MM.1S (cell line): ENCODE results near the gene ZNF428.
A peak's percentile ranks its signal among the peaks of the same experiment; 100 is the strongest.

Experiments used
- DNase-seq: peaks from one replicate; pipeline ENCODE4 v3.0.0-alpha.2; 2015
- H2AFZ ChIP-seq: fragments of 300-600 bp; sonication (generic); 2 replicates; pipeline ENCODE4 v1.6.0; 2016; ENCODE audit warnings: antibody characterized with exemption, low read length
- H3F3A ChIP-seq: fragments of 300-600 bp; sonication (generic); 2 replicates; pipeline ENCODE4 v1.6.1; 2016; ENCODE audit warnings: mild to moderate bottlenecking, antibody characterized with exemption, low read length, moderate library complexity, mixed read lengths; ENCODE audit not compliant: insufficient read depth
- H3K27ac ChIP-seq: fragments of 300-600 bp; sonication (generic); 2 replicates; pipeline ENCODE4 v1.5.1; 2016; ENCODE audit warnings: mild to moderate bottlenecking, low read length
- H3K27me3 ChIP-seq: fragments of 300-600 bp; sonication (generic); replicated peaks from 2 replicates; pipeline ENCODE4 v1.6.0; 2016; ENCODE audit warnings: low read length; ENCODE audit not compliant: insufficient read depth
- H3K36me3 ChIP-seq: fragments of 300-600 bp; sonication (generic); replicated peaks from 2 replicates; pipeline ENCODE4 v1.6.1; 2016; ENCODE audit warnings: mild to moderate bottlenecking, low read length, mixed read lengths; ENCODE audit not compliant: insufficient read depth
- H3K4me1 ChIP-seq: fragments of 300-600 bp; sonication (generic); 2 replicates; pipeline ENCODE4 v1.6.1; 2016; ENCODE audit warnings: low read length, mixed read lengths
- H3K4me2 ChIP-seq: fragments of 300-600 bp; sonication (generic); 2 replicates; pipeline ENCODE4 v1.6.0; 2016; ENCODE audit warnings: low read depth, low read length
- H3K4me3 ChIP-seq: fragments of 300-600 bp; sonication (generic); 2 replicates; pipeline ENCODE4 v1.5.1; 2016; ENCODE audit warnings: low read length, mixed read lengths
- H3K79me2 ChIP-seq: fragments of 300-600 bp; sonication (generic); 2 replicates; pipeline ENCODE4 v1.6.1; 2016; ENCODE audit warnings: mixed run types, low read length, mixed read lengths
- H3K9ac ChIP-seq: fragments of 300-600 bp; sonication (generic); 2 replicates; pipeline ENCODE4 v1.6.1; 2016; ENCODE audit warnings: low read length, mixed read lengths
- H3K9me2 ChIP-seq: fragments of 300-600 bp; sonication (generic); replicated peaks from 2 replicates; pipeline ENCODE4 v1.6.1; 2016; ENCODE audit warnings: mild to moderate bottlenecking, low read length, mixed read lengths; ENCODE audit not compliant: insufficient read depth
- H3K9me3 ChIP-seq: fragments of 300-600 bp; sonication (generic); replicated peaks from 2 replicates; pipeline ENCODE4 v1.6.1; 2016; ENCODE audit warnings: mild to moderate bottlenecking, low read length, mixed read lengths; ENCODE audit not compliant: insufficient read depth
- H4K20me1 ChIP-seq: fragments of 300-600 bp; sonication (generic); 2 replicates; pipeline ENCODE4 v1.6.1; 2016; ENCODE audit warnings: mild to moderate bottlenecking, low read length, moderate library complexity, mixed read lengths; ENCODE audit not compliant: insufficient read depth
- CTCF ChIP-seq: fragments of 300-600 bp; sonication (generic); IDR thresholded peaks from 2 replicates; pipeline ENCODE4 v1.5.1; 2016; ENCODE audit warnings: antibody characterized with exemption, low read length, mixed read lengths
- EZH2 ChIP-seq: fragments of 300-600 bp; sonication (generic); optimal IDR thresholded peaks from 2 replicates; pipeline ENCODE3; 2017; ENCODE audit warnings: low read depth, mild to moderate bottlenecking, antibody characterized with exemption, low read length, mixed read lengths
- EZH2phosphoT487 ChIP-seq: fragments of 300-600 bp; sonication (generic); IDR thresholded peaks from 2 replicates; pipeline ENCODE4 v1.6.1; 2018; ENCODE audit warnings: antibody characterized with exemption, low read length

The ZNF428 gene

GRCh38 chr19:43658001-43658400, 38.6 kb upstream of the ZNF428 start:
- no peak overlapping the region for H2AFZ ChIP-seq
- no peaks in the 10 kb centered on the region for H3K27me3 ChIP-seq
- no peaks in the 10 kb centered on the region for H3K4me1 ChIP-seq
- no peaks in the 10 kb centered on the region for H3K36me3 ChIP-seq
- no peak overlapping the region for H3K27ac ChIP-seq
- H3K9me3 ChIP-seq = no peaks in the 10 kb centered on the region
- no peak for DNase-seq
- no peaks in the 10 kb centered on the region for H3K79me2 ChIP-seq
- no peak overlapping the region for H3K9ac ChIP-seq
- H3K4me3 ChIP-seq = no peak overlapping the region
- H3K9me2 ChIP-seq = no peaks in the 10 kb centered on the region
- no peaks in the 10 kb centered on the region for H4K20me1 ChIP-seq
- no peak for TF ChIP-seq EZH2phosphoT487
- no peak for TF ChIP-seq EZH2
- TF ChIP-seq CTCF = no peak
- H3F3A ChIP-seq = no peaks in the 10 kb centered on the region
- H3K4me2 ChIP-seq = no peak overlapping the region

DNA sequence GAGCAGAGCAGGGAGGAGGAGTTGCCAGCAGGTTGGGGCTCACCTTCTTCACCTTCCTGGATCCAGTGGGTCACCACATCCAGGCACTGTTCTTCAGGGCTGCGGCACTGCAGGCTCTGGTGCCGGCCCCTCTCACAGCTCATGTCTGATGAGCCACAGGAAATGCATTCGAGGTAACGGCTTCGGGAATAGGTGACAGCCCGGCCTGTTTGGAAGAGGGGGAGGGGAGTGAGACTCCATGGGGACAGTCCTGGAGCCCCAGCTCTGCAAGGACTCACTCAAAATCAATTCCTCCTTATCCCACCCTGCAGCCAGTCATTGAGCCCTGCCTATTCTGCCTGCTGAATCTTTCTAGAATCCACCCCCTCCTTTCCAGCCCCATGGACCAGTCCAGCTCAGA, 37.0 kb upstream of the ZNF428 start:
- Histone ChIP-seq H3K27ac (no peak overlapping the region), H3K9me3 (no peaks in the 10 kb centered on the region), H3K4me3 (no peak overlapping the region), H3K4me2 (no peak overlapping the region), H2AFZ (no peak overlapping the region), H3K36me3 (no peaks in the 10 kb centered on the region), H3K9me2 (no peaks in the 10 kb centered on the region), H3F3A (no peaks in the 10 kb centered on the region), H3K9ac (no peak overlapping the region), H3K79me2 (no peaks in the 10 kb centered on the region), H4K20me1 (no peaks in the 10 kb centered on the region), H3K4me1 (no peaks in the 10 kb centered on the region), H3K27me3 (no peaks in the 10 kb centered on the region)
- TF ChIP-seq EZH2phosphoT487 = no peak
- no peak for TF ChIP-seq CTCF
- no peak for TF ChIP-seq EZH2
- no peak for DNase-seq

DNA sequence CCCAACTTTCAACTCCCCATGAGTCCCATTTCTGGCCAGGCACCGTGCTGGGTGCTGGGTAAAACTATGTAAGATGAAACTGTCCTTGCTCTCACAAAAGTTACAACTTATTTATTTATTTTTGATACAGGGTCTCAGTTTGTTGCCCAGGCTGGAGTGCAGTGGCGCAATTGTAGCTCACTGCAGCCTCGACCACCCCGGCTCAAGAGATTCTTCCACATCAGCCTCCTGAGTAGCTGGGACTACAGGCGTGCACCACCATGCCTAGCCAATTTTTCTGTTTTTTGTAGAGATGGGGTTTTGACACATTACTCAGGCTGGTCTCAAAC, 33.1 kb upstream of the ZNF428 start:
- Histone ChIP-seq H2AFZ (peak overlapping the region; percentile 96), H3K36me3 (no peaks in the 10 kb centered on the region), H3K27ac (no peak overlapping the region), H3K4me2 (no peak overlapping the region), H3K4me1 (no peaks in the 10 kb centered on the region), H3K79me2 (no peaks in the 10 kb centered on the region), H4K20me1 (no peaks in the 10 kb centered on the region), H3K9ac (no peak overlapping the region), H3K9me2 (no peaks in the 10 kb centered on the region), H3F3A (no peaks in the 10 kb centered on the region), H3K4me3 (no peak overlapping the region), H3K9me3 (no peaks in the 10 kb centered on the region), H3K27me3 (no peaks in the 10 kb centered on the region)
- no peak for DNase-seq
- TF ChIP-seq CTCF (no peak), EZH2 (no peak), EZH2phosphoT487 (no peak)
